Endothelial cell of umbilical vein (primary cell): ENCODE data around the gene MAP3K7CL.

Experiments used
- JUN ChIP-seq: IDR thresholded peaks from 2 replicates; pipeline ENCODE4 v1.6.1; 2011; ENCODE audit warnings: borderline replicate concordance, low read depth; ENCODE audit not compliant: insufficient read length, insufficient read depth
- POLR2AphosphoS5 ChIP-seq: IDR thresholded peaks from 2 replicates; pipeline ENCODE4 v1.6.1; 2012; ENCODE audit warnings: low read depth, mild to moderate bottlenecking, control low read depth, low read length, moderate library complexity; ENCODE audit not compliant: insufficient read depth
- TF ChIP-seq, protein P1 (sequence below), 2 donors: IDR thresholded peaks; 1 replicate in 1 of 2; 2 replicates in 1 of 2; pipeline ENCODE4 v1.5.1; 2011; ENCODE audit warnings: low read length in 2 of 2, mild to moderate bottlenecking in 2 of 2, moderate library complexity in 2 of 2, control low read depth in 1 of 2, inconsistent platforms in 1 of 2, low read depth in 1 of 2; ENCODE audit not compliant: insufficient read depth in 1 of 2; ENCODE audit errors: extremely low read depth in 1 of 2

DNA sequence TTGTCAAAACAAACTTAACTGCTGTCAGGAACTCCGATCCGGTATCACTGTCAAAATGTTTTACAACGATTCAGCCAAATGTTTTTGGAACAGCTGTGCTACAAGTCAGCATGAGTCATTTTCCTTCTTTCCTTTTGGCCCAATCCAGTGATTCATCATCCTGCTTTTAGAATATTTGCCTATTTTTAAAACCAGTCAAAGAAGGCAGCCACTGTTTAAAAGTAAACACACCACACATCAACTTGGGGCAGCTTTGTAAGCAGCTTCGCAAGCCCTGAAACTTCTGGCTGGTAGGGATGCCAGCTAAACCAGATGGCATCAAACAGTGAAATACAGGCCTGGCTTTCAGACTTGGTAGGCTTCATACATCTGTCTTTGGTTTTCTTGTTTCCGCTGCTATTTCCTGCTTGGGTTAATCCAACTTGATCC, 14.9 kb downstream of the MAP3K7CL start:
- TF ChIP-seq, protein P1, sequence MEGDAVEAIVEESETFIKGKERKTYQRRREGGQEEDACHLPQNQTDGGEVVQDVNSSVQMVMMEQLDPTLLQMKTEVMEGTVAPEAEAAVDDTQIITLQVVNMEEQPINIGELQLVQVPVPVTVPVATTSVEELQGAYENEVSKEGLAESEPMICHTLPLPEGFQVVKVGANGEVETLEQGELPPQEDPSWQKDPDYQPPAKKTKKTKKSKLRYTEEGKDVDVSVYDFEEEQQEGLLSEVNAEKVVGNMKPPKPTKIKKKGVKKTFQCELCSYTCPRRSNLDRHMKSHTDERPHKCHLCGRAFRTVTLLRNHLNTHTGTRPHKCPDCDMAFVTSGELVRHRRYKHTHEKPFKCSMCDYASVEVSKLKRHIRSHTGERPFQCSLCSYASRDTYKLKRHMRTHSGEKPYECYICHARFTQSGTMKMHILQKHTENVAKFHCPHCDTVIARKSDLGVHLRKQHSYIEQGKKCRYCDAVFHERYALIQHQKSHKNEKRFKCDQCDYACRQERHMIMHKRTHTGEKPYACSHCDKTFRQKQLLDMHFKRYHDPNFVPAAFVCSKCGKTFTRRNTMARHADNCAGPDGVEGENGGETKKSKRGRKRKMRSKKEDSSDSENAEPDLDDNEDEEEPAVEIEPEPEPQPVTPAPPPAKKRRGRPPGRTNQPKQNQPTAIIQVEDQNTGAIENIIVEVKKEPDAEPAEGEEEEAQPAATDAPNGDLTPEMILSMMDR (IDR thresholded peaks at IDR 0.05; ENCODE audit: extremely low read depth in 1 of 2, insufficient read depth in 1 of 2, low read depth in 1 of 2, low read length in 2 of 2): no peak
- TF ChIP-seq JUN: peak; percentile 98
- TF ChIP-seq POLR2AphosphoS5: peak; percentile 72
